ENCODE measurements around the gene RIMBP3C. TPM values are rescaled to one million over a fixed set of nuclear protein-coding genes. Genes with fewer than 3 reads are reported as not detected.
"Not testable (repeated sequence)": the region's sequence is repeated elsewhere in the genome, so short reads cannot be mapped to it uniquely, and the experiment has no call there.

Gene RIMBP3C
- polyA plus RNA-seq, 1 donor from 2014 or later = 0.07 TPM

DNA sequence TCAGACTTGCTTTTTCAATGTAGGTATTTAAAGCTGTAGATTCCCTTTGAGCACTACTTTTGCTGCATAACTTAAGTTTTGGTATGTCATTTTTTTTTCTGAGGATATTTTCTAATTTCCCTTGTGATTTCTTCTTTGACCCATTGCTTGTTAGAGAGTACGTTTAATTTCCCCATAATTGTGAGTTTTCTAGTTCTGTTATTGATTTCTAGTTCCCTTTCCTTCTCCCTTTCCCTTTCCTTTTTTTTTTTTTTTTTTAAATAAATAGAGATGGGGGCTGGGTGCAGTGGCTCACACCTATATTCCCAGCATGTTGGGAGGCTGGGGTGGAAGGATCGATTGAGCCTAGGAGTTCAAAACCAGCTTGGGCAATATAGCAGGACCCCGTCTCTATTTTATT lies 47.0 kb upstream of the RIMBP3C start:
- no peak overlapping the region for H3K9ac ChIP-seq (ENCODE audit: low read length)
- H3K9me3 ChIP-seq (ENCODE audit: low read length) = no peaks in the 10 kb centered on the region
- no peaks in the 10 kb centered on the region for H3F3A ChIP-seq (ENCODE audit: insufficient read depth, low read length, poor library complexity, severe bottlenecking)
- H3K36me3 ChIP-seq (ENCODE audit: insufficient read depth, low read length) = peaks cover 9% of the 10 kb centered on the region
- peaks cover 16% of the 10 kb centered on the region for H3K79me2 ChIP-seq (replicated peaks; ENCODE audit: insufficient read depth, low read length)
- H3K27me3 ChIP-seq (ENCODE audit: insufficient read depth, low read depth, low read length) = no peaks in the 10 kb centered on the region
- no peak for TF ChIP-seq MXI1 (conservative IDR thresholded peaks at IDR 0.05; ENCODE audit: poor library complexity, severe bottlenecking)
- TF ChIP-seq, protein P1, sequence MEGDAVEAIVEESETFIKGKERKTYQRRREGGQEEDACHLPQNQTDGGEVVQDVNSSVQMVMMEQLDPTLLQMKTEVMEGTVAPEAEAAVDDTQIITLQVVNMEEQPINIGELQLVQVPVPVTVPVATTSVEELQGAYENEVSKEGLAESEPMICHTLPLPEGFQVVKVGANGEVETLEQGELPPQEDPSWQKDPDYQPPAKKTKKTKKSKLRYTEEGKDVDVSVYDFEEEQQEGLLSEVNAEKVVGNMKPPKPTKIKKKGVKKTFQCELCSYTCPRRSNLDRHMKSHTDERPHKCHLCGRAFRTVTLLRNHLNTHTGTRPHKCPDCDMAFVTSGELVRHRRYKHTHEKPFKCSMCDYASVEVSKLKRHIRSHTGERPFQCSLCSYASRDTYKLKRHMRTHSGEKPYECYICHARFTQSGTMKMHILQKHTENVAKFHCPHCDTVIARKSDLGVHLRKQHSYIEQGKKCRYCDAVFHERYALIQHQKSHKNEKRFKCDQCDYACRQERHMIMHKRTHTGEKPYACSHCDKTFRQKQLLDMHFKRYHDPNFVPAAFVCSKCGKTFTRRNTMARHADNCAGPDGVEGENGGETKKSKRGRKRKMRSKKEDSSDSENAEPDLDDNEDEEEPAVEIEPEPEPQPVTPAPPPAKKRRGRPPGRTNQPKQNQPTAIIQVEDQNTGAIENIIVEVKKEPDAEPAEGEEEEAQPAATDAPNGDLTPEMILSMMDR (IDR thresholded peaks at IDR 0.05; ENCODE audit: poor library complexity, severe bottlenecking) = no peak
- no peak overlapping the region for H3K27ac ChIP-seq (ENCODE audit: low read length)
- no peak overlapping the region for H2AFZ ChIP-seq (ENCODE audit: low read depth, low read length)
- no peaks in the 10 kb centered on the region for H3K9me2 ChIP-seq (ENCODE audit: insufficient read depth, low read length)
- H3K4me3 ChIP-seq (ENCODE audit: low read length) = no peak overlapping the region
- no peak overlapping the region for H3K4me2 ChIP-seq (ENCODE audit: low read length)
- H4K20me1 ChIP-seq (ENCODE audit: insufficient read depth) = no peaks in the 10 kb centered on the region

DNA sequence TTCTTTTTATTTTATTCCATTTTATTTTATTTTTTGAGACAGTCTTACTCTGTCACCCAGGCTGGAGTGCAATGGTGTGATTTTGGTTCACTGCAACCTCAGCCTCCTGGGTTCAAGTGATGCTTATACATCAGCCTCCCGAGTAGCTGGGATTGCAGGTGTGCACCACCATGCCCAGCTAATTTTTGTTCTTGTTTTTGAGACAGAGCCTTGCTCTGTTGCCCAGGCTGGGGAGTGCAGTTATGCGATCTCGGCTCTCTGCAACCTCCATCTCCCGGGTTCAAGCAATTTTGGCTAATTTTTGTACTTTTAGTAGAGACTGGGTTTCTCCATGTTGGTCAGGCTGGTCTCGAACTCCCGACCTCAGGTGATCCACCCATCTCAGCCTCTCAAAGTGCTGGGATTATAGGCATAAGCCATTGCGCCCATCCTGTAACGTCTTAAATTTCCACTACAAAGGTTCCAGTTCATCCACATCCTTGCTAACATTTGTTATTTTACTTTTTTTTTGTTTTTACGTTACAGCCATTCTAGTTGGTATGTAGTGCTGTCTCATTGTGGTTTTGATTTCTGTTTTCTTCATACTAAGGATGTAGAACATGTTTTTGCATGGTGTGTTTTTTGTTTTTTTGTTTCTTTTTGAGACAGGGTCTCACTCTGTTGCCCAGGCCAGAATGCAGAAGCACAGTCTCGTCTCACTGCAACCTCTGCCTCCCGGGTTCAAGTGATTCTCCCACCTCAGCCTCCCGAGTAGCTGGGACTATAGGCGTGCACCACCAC lies 45.3 kb upstream of the RIMBP3C start:
- peaks cover 14% of the 10 kb centered on the region for H3K79me2 ChIP-seq (replicated peaks; ENCODE audit: insufficient read depth, low read length)
- H3K27ac ChIP-seq (ENCODE audit: low read length); H3K9ac ChIP-seq (ENCODE audit: low read length); H3F3A ChIP-seq (ENCODE audit: insufficient read depth, low read length, poor library complexity, severe bottlenecking); H3K9me3 ChIP-seq (ENCODE audit: low read length); H3K36me3 ChIP-seq (ENCODE audit: insufficient read depth, low read length); H3K4me2 ChIP-seq (ENCODE audit: low read length); H4K20me1 ChIP-seq (ENCODE audit: insufficient read depth); H3K27me3 ChIP-seq (ENCODE audit: insufficient read depth, low read depth, low read length); H2AFZ ChIP-seq (ENCODE audit: low read depth, low read length); H3K9me2 ChIP-seq (ENCODE audit: insufficient read depth, low read length); H3K4me3 ChIP-seq (ENCODE audit: low read length): not testable (repeated sequence)

- no peaks in the 10 kb centered on the region for H4K20me1 ChIP-seq (ENCODE audit: insufficient read depth)
- H3K9me2 ChIP-seq (ENCODE audit: insufficient read depth, low read length) = no peaks in the 10 kb centered on the region
- H3F3A ChIP-seq (ENCODE audit: insufficient read depth, low read length, poor library complexity, severe bottlenecking) = no peaks in the 10 kb centered on the region
- no peak overlapping the region for H3K27ac ChIP-seq (ENCODE audit: low read length)
- H3K36me3 ChIP-seq (ENCODE audit: insufficient read depth, low read length) = peaks cover 9% of the 10 kb centered on the region
- H3K9me3 ChIP-seq (ENCODE audit: low read length) = no peaks in the 10 kb centered on the region
- H3K27me3 ChIP-seq (ENCODE audit: insufficient read depth, low read depth, low read length) = no peaks in the 10 kb centered on the region
- H2AFZ ChIP-seq (ENCODE audit: low read depth, low read length) = no peak overlapping the region
- no peak overlapping the region for H3K9ac ChIP-seq (ENCODE audit: low read length)
- no peak overlapping the region for H3K4me3 ChIP-seq (ENCODE audit: low read length)
- peaks cover 27% of the 10 kb centered on the region for H3K79me2 ChIP-seq (replicated peaks; ENCODE audit: insufficient read depth, low read length)
- H3K4me2 ChIP-seq (ENCODE audit: low read length) = no peak overlapping the region
- TF ChIP-seq EP300 (conservative IDR thresholded peaks at IDR 0.05; ENCODE audit: poor library complexity, severe bottlenecking) = no peak
- no peak for TF ChIP-seq EZH2 (IDR thresholded peaks at IDR 0.05; ENCODE audit: borderline replicate concordance, insufficient read depth, low read length, poor library complexity, severe bottlenecking)
- TF ChIP-seq, protein P1 (IDR thresholded peaks at IDR 0.05; ENCODE audit: poor library complexity, severe bottlenecking) = no peak
- TF ChIP-seq REST (IDR thresholded peaks at IDR 0.05; ENCODE audit: borderline replicate concordance) = no peak
- TF ChIP-seq MXI1 (conservative IDR thresholded peaks at IDR 0.05; ENCODE audit: poor library complexity, severe bottlenecking) = no peak
- no peak for TF ChIP-seq TAF1 (IDR thresholded peaks at IDR 0.05; ENCODE audit: low read depth)
- TF ChIP-seq POLR2AphosphoS5 (IDR thresholded peaks at IDR 0.05) = no peak
- no peak for TF ChIP-seq RAD21 (conservative IDR thresholded peaks at IDR 0.05)
- TF ChIP-seq SMC3 (conservative IDR thresholded peaks at IDR 0.05; ENCODE audit: poor library complexity) = no peak
Observed at GRCh38 chr22:21594865-21595452, 43.7 kb upstream of the RIMBP3C start.
